Colonic mucosa (tissue), 4 donors: ENCODE results near the gene TIMM29. TPM values are rescaled to one million over a fixed set of nuclear protein-coding genes. Genes with fewer than 3 reads are reported as not detected.

ENCODE experiments used
- DNase-seq: peaks from one replicate; pipeline ENCODE4 v3.0.0-alpha.2; 2020
- H3K27ac ChIP-seq: fragments of 200-600 bp; one replicate; pipeline ENCODE4 v1.8.0; 2021
- H3K27me3 ChIP-seq: fragments of 200-600 bp; one replicate; pipeline ENCODE4 v1.8.0; 2021
- H3K36me3 ChIP-seq: fragments of 200-600 bp; one replicate; pipeline ENCODE4 v1.8.0; 2021
- H3K4me1 ChIP-seq: fragments of 200-600 bp; one replicate; pipeline ENCODE4 v1.8.0; 2021; ENCODE audit warnings: mild to moderate bottlenecking
- H3K4me3 ChIP-seq: fragments of 200-600 bp; one replicate; pipeline ENCODE4 v1.8.0; 2021
- H3K9ac ChIP-seq, 2 donors: one replicate each; pipeline ENCODE4 v1.7.0; 2013; ENCODE audit warnings: control low read depth in 2 of 2, low read depth in 2 of 2, low read length in 2 of 2
- H3K9me3 ChIP-seq: fragments of 200-600 bp; one replicate; pipeline ENCODE4 v1.8.0; 2021
- CTCF ChIP-seq: fragments of 200-600 bp; IDR thresholded peaks from one replicate; pipeline ENCODE4 v1.8.0; 2022; ENCODE audit warnings: antibody characterized with exemption, mild to moderate bottlenecking
- intact Hi-C: fragments of 100-400 bp; cut with DNase I; formaldehyde crosslinking; loops from one replicate; pipeline ENCODE4 v1.14.1; 2022
- total RNA-seq, 2 donors: library from RNA; stranded (reverse); fragmentation: NEBNext Ultra II Directional in 1 of 2; extraction: Animal tissue kit (Norgen Biotek cat#: 25700) in 1 of 2; gene quantifications; one replicate each; pipeline ENCODE4 v1.2.1, GENCODE V29; 2021
- donor health status: healthy.
- donor health status: DM: no; HTN: no; CAD: no.
- donor health status: DM: no; HTN: no; CAD: no.

The TIMM29 gene
- total RNA-seq, 2 donors from 2014 or later, result 25.5 to 31.5 TPM

DNA sequence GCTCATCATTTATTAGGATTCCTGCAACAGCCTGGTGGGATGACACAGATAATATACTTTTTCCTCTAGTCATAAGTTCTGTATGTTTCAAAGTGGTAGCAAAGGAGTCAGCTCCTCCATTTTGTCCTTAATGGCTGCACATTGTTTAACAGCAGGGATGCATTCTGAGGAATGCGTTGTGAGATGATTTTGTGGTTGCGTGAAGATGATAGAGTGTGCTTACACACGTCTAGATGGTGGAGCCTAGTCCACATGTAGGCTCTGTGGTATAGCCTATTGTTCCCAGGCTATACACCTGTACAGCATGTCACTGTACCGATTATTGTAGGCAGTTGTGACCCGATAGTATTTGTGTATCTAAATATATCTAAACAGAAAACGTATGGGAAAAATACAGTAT, 36.8 kb downstream of the TIMM29 start:
- Histone ChIP-seq H3K27ac (no peak overlapping the region), H3K27me3 (no peaks in the 10 kb centered on the region), H3K9ac (no peak overlapping the region), H3K36me3 (no peaks in the 10 kb centered on the region), H3K4me1 (peaks cover 9% of the 10 kb centered on the region), H3K4me3 (no peak overlapping the region), H3K9me3 (no peaks in the 10 kb centered on the region)
- no peak for DNase-seq
- no peak for TF ChIP-seq CTCF
- intact Hi-C loops, result no loop called here

DNA sequence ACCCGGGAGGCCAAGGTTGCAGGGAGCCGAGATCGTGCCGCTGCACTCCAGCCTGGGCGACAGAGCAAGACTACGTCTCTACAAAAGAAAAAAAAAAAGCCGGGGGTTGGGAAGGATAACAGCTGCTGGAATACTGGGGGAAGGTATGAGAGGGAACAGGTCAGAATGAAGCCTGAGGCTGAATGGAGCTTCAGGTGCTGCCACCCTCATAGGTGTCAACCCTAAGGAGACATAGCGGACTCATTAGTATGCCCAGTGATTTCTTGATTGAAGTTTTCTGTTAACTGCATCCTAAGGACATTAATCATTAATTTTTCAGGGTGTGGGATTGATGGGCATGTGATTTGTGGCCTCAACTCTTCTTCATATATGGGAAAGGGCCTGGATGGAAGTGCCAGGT, 38.2 kb downstream of the TIMM29 start:
- H3K4me3 ChIP-seq, result no peak overlapping the region
- H3K36me3 ChIP-seq, result no peaks in the 10 kb centered on the region
- no peak for DNase-seq
- no peak overlapping the region for H3K27ac ChIP-seq
- no peaks in the 10 kb centered on the region for H3K9me3 ChIP-seq
- intact Hi-C loops, result no loop called here
- H3K27me3 ChIP-seq, result no peaks in the 10 kb centered on the region
- TF ChIP-seq CTCF, result no peak
- no peak overlapping the region for H3K9ac ChIP-seq
- H3K4me1 ChIP-seq, result peaks cover 9% of the 10 kb centered on the region

- Histone ChIP-seq H3K36me3 (no peaks in the 10 kb centered on the region), H3K9me3 (no peaks in the 10 kb centered on the region), H3K4me1 (peaks cover 9% of the 10 kb centered on the region), H3K27me3 (no peaks in the 10 kb centered on the region), H3K4me3 (no peak overlapping the region), H3K9ac (peak overlapping the region in 1 of 2 donors; percentile 58), H3K27ac (peak overlapping the region; percentile 4)
- TF ChIP-seq CTCF, result no peak
- DNase-seq, result peak; percentile 56
- intact Hi-C loops, result no loop called here
These were observed 40.0 kb downstream of the TIMM29 start for GRCh38 chr19:10968527-10969135.

DNA sequence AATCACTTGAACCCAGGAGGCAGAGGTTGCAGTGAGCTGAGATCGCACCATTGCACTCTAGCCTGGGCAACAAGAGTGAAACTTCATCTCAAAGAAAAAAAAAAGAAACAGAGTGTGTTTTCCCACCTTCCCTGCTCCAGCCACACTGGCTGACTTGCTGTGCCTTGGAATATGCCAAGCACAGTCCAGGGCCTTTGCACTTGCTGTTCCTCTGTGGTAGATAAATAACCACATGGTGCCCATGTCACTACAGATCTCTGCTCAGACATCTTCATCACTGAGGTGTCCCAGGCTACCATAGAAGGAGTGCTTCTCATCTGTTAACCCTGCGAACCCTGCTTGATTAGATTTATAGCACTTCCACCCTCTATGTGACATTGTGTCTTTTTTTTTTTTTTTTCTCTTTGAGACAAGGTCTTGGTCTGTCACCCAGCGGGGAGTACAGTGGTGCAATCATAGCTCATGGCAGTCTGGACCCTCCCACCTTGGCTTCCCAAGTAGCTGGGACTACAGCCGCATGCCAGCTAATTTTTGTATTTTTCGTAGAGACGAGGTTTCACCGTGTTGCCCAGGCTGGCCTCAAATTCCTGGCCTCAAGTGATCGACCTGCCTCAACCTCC, 42.6 kb downstream of the TIMM29 start:
- no peak for DNase-seq
- no peak for TF ChIP-seq CTCF
- no peak overlapping the region for H3K27ac ChIP-seq

DNA sequence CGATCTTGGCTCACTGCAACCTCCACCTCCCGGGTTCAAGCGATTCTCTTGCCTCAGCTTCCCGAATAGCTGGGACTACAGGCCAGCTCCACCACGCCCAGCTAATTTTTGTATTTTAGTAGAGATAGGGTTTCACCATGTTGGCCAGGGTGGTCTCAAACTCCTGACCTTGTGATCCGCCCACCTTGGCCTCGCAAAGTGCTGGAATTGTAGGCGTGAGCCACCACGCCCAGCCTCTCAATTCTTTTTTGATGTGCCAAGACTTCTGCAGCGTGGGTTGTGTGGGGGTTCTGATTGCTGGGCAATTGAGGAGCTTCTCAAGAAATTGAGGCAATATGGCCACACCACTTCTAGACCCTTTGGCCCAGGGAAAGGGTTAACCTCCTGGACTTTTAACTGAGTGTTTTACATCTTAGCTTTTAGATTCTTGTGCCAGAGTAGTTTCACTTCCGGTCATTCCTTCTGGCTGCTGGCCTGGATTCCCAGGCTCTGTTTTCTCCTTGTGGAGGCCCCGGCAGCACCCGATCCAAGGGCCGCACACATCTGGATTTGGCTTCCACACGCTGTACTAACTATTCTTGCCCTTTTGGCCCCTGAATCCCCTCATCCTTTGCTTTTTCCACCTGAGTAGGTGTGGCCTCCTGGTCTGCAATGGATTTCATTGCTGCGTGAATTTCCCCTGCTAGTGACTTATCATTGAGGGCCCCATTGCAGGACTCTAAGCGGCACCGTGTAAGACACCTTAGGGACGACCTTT, 46.9 kb downstream of the TIMM29 start:
- peak; percentile 36 for DNase-seq

More for the DNA sequence above, 42.6 kb downstream of the TIMM29 start:
- H3K36me3 ChIP-seq, result no peaks in the 10 kb centered on the region
- H3K4me1 ChIP-seq, result peaks cover 21% of the 10 kb centered on the region
- H3K9me3 ChIP-seq, result no peaks in the 10 kb centered on the region
- H3K9ac ChIP-seq, result no peak overlapping the region
- intact Hi-C loops, result no loop called here
- H3K27me3 ChIP-seq, result no peaks in the 10 kb centered on the region
- H3K4me3 ChIP-seq, result no peak overlapping the region

More for the DNA sequence above, 46.9 kb downstream of the TIMM29 start:
- intact Hi-C loops, result no loop called here
- Histone ChIP-seq H3K27ac (peak overlapping the region; percentile 70), H3K36me3 (no peaks in the 10 kb centered on the region), H3K4me3 (no peak overlapping the region), H3K9me3 (no peaks in the 10 kb centered on the region), H3K9ac (peak overlapping the region in 1 of 2 donors; percentile 35), H3K4me1 (peaks cover 14% of the 10 kb centered on the region), H3K27me3 (no peaks in the 10 kb centered on the region)
- no peak for TF ChIP-seq CTCF
